SK-N-SH (cell line): ENCODE data around the gene TRABD2A.

Experiments
- EP300 ChIP-seq, 2 experiments: IDR thresholded peaks; 2 replicates each; pipeline versions ENCODE4 v1.4.0 to v1.6.1; 2012; ENCODE audit warnings: borderline replicate concordance in 1 of 2, low read depth in 1 of 2, low read length in 1 of 2
- FOXM1 ChIP-seq: IDR thresholded peaks from 2 replicates; pipeline ENCODE4 v1.4.0; 2012; ENCODE audit warnings: low read depth, mild to moderate bottlenecking
- GABPA ChIP-seq: IDR thresholded peaks from 2 replicates; pipeline ENCODE4 v1.4.0; 2012; ENCODE audit warnings: low read depth, mild to moderate bottlenecking
- GATA2 ChIP-seq: sonication (generic); formaldehyde crosslinking; IDR thresholded peaks from 2 replicates; pipeline ENCODE4 v1.5.0; 2020; ENCODE audit warnings: mild to moderate bottlenecking, missing genetic modification reagents
- MXI1 ChIP-seq: IDR thresholded peaks from 2 replicates; pipeline ENCODE4 v1.6.1; 2012; ENCODE audit warnings: mild to moderate bottlenecking, low read depth, low read length, improper control_type of control experiment
- POLR2AphosphoS5 ChIP-seq: IDR thresholded peaks from 2 replicates; pipeline ENCODE4 v1.6.1; 2012; ENCODE audit warnings: low read depth, low read length
- RAD21 ChIP-seq: IDR thresholded peaks from 2 replicates; pipeline ENCODE4 v1.6.1; 2012; ENCODE audit warnings: mild to moderate bottlenecking, low read length
- SMC3 ChIP-seq: IDR thresholded peaks from 2 replicates; pipeline ENCODE4 v1.6.1; 2012; ENCODE audit warnings: low read depth, low read length, improper control_type of control experiment
- YY1 ChIP-seq: IDR thresholded peaks from 2 replicates; pipeline ENCODE4 v1.4.0; 2012; ENCODE audit warnings: low read depth, mild to moderate bottlenecking
- TF ChIP-seq, protein P1 (sequence below): fragments of 200-600 bp; sonication (generic); IDR thresholded peaks from 2 replicates; pipeline ENCODE4 v1.6.1; 2017; ENCODE audit warnings: antibody characterized with exemption, mild to moderate bottlenecking, moderate library complexity
- TF ChIP-seq, protein P2 (sequence below): IDR thresholded peaks from 2 replicates; pipeline ENCODE4 v1.6.1; 2012; ENCODE audit warnings: mild to moderate bottlenecking, low read depth, low read length, moderate library complexity
- TF ChIP-seq, protein P3 (sequence below): IDR thresholded peaks from 2 replicates; pipeline ENCODE4 v1.4.0; 2012; ENCODE audit warnings: low read depth
- TF ChIP-seq, protein P4 (sequence below): IDR thresholded peaks from 2 replicates; pipeline ENCODE4 v1.4.0; 2012; ENCODE audit warnings: low read depth, borderline replicate concordance
- TF ChIP-seq, protein P5 (sequence below): fragments of 150-350 bp; IDR thresholded peaks from 2 replicates; pipeline ENCODE4 v1.6.1; 2016; ENCODE audit warnings: mild to moderate bottlenecking, low read depth, low read length

DNA sequence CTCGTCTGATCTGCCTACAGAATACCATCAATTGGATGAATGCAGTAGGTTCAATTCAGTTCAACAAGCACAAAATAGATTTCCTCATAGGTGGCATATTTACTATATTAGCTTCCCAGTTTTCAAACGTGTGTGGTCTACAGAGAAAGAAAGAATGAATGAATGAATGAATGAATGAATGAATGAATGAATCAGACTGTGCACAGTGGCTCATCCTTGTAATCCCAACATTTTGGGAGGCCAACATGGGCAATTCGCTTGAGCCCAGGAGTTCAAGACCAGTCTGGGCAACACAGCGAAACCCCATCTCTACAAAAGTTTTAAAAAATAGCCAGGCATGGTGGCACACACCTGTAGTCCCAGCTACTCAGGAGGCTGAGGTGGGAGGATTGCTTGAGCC lies 94.9 kb downstream of the TRABD2A start:
- TF ChIP-seq, protein P1, sequence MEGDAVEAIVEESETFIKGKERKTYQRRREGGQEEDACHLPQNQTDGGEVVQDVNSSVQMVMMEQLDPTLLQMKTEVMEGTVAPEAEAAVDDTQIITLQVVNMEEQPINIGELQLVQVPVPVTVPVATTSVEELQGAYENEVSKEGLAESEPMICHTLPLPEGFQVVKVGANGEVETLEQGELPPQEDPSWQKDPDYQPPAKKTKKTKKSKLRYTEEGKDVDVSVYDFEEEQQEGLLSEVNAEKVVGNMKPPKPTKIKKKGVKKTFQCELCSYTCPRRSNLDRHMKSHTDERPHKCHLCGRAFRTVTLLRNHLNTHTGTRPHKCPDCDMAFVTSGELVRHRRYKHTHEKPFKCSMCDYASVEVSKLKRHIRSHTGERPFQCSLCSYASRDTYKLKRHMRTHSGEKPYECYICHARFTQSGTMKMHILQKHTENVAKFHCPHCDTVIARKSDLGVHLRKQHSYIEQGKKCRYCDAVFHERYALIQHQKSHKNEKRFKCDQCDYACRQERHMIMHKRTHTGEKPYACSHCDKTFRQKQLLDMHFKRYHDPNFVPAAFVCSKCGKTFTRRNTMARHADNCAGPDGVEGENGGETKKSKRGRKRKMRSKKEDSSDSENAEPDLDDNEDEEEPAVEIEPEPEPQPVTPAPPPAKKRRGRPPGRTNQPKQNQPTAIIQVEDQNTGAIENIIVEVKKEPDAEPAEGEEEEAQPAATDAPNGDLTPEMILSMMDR = no peak
- TF ChIP-seq RAD21 (no peak), EP300 (IDR thresholded peaks at IDR 0.05; ENCODE audit: borderline replicate concordance in 1 of 2, low read depth in 1 of 2, low read length in 1 of 2) (no peak), YY1 (no peak), FOXM1 (no peak), POLR2AphosphoS5 (no peak), MXI1 (no peak), SMC3 (no peak), GABPA (no peak), GATA2 (no peak)
- TF ChIP-seq, protein P2, sequence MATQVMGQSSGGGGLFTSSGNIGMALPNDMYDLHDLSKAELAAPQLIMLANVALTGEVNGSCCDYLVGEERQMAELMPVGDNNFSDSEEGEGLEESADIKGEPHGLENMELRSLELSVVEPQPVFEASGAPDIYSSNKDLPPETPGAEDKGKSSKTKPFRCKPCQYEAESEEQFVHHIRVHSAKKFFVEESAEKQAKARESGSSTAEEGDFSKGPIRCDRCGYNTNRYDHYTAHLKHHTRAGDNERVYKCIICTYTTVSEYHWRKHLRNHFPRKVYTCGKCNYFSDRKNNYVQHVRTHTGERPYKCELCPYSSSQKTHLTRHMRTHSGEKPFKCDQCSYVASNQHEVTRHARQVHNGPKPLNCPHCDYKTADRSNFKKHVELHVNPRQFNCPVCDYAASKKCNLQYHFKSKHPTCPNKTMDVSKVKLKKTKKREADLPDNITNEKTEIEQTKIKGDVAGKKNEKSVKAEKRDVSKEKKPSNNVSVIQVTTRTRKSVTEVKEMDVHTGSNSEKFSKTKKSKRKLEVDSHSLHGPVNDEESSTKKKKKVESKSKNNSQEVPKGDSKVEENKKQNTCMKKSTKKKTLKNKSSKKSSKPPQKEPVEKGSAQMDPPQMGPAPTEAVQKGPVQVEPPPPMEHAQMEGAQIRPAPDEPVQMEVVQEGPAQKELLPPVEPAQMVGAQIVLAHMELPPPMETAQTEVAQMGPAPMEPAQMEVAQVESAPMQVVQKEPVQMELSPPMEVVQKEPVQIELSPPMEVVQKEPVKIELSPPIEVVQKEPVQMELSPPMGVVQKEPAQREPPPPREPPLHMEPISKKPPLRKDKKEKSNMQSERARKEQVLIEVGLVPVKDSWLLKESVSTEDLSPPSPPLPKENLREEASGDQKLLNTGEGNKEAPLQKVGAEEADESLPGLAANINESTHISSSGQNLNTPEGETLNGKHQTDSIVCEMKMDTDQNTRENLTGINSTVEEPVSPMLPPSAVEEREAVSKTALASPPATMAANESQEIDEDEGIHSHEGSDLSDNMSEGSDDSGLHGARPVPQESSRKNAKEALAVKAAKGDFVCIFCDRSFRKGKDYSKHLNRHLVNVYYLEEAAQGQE = no peak
- TF ChIP-seq, protein P3, sequence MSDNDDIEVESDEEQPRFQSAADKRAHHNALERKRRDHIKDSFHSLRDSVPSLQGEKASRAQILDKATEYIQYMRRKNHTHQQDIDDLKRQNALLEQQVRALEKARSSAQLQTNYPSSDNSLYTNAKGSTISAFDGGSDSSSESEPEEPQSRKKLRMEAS = no peak
- TF ChIP-seq, protein P4, sequence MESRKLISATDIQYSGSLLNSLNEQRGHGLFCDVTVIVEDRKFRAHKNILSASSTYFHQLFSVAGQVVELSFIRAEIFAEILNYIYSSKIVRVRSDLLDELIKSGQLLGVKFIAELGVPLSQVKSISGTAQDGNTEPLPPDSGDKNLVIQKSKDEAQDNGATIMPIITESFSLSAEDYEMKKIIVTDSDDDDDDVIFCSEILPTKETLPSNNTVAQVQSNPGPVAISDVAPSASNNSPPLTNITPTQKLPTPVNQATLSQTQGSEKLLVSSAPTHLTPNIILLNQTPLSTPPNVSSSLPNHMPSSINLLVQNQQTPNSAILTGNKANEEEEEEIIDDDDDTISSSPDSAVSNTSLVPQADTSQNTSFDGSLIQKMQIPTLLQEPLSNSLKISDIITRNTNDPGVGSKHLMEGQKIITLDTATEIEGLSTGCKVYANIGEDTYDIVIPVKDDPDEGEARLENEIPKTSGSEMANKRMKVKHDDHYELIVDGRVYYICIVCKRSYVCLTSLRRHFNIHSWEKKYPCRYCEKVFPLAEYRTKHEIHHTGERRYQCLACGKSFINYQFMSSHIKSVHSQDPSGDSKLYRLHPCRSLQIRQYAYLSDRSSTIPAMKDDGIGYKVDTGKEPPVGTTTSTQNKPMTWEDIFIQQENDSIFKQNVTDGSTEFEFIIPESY = no peak
- TF ChIP-seq, protein P5, sequence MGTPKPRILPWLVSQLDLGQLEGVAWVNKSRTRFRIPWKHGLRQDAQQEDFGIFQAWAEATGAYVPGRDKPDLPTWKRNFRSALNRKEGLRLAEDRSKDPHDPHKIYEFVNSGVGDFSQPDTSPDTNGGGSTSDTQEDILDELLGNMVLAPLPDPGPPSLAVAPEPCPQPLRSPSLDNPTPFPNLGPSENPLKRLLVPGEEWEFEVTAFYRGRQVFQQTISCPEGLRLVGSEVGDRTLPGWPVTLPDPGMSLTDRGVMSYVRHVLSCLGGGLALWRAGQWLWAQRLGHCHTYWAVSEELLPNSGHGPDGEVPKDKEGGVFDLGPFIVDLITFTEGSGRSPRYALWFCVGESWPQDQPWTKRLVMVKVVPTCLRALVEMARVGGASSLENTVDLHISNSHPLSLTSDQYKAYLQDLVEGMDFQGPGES = no peak
